ENCODE data around the gene TMEM267.
A peak's percentile ranks its signal among the peaks of the same experiment; 100 is the strongest.
"Not testable (repeated sequence)": the region's sequence is repeated elsewhere in the genome, so short reads cannot be mapped to it uniquely, and the experiment has no call there.

The TMEM267 gene

GRCh38 chr5:43483298-43484105 is at the start of gene TMEM267:
Gene TMEM267, minus strand, starts transcription at chr5:43483865. Its CDS starts 29,896 bp downstream, at chr5:43453969.
- peak; percentile 66 for DNase-seq

GRCh38 chr5:43530648-43531047 is 47.0 kb upstream of the TMEM267 start:
- no peak for DNase-seq

GRCh38 chr5:43523662-43524072 is 40.0 kb upstream of the TMEM267 start:
- DNase-seq, result no peak

GRCh38 chr5:43520615-43521014 is 37.0 kb upstream of the TMEM267 start:
- DNase-seq, result no peak

- peak; percentile 34 for DNase-seq
These were observed 32.0 kb upstream of the TMEM267 start for GRCh38 chr5:43515678-43516048.

- DNase-seq, result peak; percentile 92
These were observed 31.4 kb upstream of the TMEM267 start, which contains the start of gene C5orf34 for GRCh38 chr5:43514816-43515677. Gene C5orf34, minus strand, starts transcription at chr5:43515148. Its CDS starts 5,809 bp downstream, at chr5:43509339.

- DNase-seq, result peak; percentile 57
These were observed 30.8 kb upstream of the TMEM267 start for GRCh38 chr5:43514471-43514815.

- peak; percentile 32 for DNase-seq
These were observed 30.4 kb upstream of the TMEM267 start for GRCh38 chr5:43514025-43514424.

- DNase-seq, result not testable (repeated sequence)
These were observed 27.4 kb upstream of the TMEM267 start for GRCh38 chr5:43511062-43511461.

- no peak for DNase-seq
These were observed 14.9 kb upstream of the TMEM267 start for GRCh38 chr5:43498581-43498980.

- DNase-seq, result no peak
These were observed 13.8 kb upstream of the TMEM267 start for GRCh38 chr5:43497311-43498104.

GRCh38 chr5:43491326-43491725 is 7.7 kb upstream of the TMEM267 start:
- no peak for DNase-seq

GRCh38 chr5:43486353-43486752 is 2.7 kb upstream of the TMEM267 start:
- DNase-seq, result no peak

GRCh38 chr5:43485406-43485805 is 1.7 kb upstream of the TMEM267 start:
- DNase-seq, result no peak

- peak; percentile 84 for DNase-seq
These were observed 613 bp upstream of the TMEM267 start for GRCh38 chr5:43484106-43484849.

- no peak for DNase-seq
These were observed 971 bp downstream of the TMEM267 start for GRCh38 chr5:43482490-43483297.

- no peak for DNase-seq
These were observed 13.8 kb downstream of the TMEM267 start for GRCh38 chr5:43469671-43470391.

GRCh38 chr5:43467100-43467499 is 16.6 kb downstream of the TMEM267 start:
- no peak for DNase-seq

GRCh38 chr5:43465455-43465854 is 18.2 kb downstream of the TMEM267 start:
- DNase-seq, result not testable (repeated sequence)

- no peak for DNase-seq
These were observed 22.6 kb downstream of the TMEM267 start for GRCh38 chr5:43461066-43461465.

GRCh38 chr5:43456556-43456955 is 27.1 kb downstream of the TMEM267 start:
- no peak for DNase-seq

Data from DMS79 treated with DMSO at 0.1 percent for 48 hours (cell line).